OCI-M2 (cell line): ENCODE data around the gene LOXHD1.

Experiments
- DNase-seq: peaks from one replicate; lab custom pipeline; 2025; ENCODE audit not compliant: unreplicated experiment; lab: John Stamatoyannopoulos, UW

LOXHD1 gene

DNA sequence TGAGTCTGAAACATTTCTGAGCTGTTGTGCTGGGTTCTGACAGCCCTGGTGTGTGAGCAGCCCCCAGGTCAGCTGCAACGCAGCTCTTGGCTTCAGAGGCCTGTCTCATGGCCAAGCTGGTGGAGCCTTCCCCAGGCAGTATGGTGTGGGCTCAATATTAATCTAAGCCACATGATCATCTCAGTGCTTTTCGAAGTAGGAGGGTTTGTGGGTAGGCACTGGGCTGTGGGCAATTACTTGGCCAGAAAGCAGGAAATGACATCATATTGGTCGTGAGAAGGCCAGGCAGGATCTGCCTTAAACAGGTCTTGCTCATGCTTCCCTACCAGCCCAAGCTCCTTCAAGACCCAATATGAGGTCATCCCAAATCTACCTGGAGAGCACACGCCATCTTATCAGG, 26.9 kb downstream of the LOXHD1 start:
- no peak for DNase-seq

GRCh38 chr18:46629361-46629760, 27.7 kb downstream of the LOXHD1 start:
- DNase-seq: no peak

DNA sequence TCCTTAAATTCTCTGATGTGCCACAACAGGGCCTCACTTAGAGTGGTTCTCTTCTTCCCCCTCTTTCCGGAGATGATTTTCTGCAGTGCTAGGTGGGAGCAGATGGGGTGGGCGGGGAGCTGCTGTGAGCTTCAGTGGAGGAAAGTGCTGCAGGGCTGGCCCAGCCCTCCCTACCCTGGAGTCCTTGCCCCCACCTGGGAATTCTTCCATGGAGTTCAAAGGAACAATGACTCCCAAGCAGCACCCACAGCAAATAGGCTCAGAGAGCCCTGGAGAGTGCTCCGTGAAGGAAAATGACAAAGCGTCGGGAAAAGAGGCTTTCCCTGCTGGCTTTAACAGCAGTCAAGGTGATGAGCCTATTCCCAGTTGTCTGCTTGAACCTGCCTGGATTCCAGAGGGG, 28.8 kb downstream of the LOXHD1 start:
- DNase-seq: no peak

GRCh38 chr18:46627136-46627535, 29.9 kb downstream of the LOXHD1 start:
- DNase-seq: no peak

DNA sequence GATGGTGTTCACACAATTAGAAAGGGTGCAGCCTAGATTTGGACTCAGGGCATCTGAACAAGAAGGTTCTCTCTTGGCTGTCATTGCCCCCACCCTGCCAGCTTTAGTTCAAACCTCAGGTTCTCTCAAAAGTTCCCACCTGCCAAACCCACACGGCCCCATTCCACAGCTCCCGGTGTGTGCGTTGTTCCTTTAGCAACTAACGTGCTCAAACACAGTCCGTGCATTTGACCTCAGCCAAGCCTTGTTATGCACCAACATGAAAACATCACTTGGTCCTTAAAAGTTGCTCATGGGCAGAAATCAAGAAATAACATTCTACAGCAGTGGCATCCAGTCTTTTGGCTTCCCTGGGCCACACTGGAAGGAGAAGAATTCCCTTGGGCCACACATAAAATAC, 32.0 kb downstream of the LOXHD1 start:
- DNase-seq: no peak

GRCh38 chr18:46624127-46624526, 32.9 kb downstream of the LOXHD1 start:
- DNase-seq: no peak

- no peak for DNase-seq
These were observed 33.5 kb downstream of the LOXHD1 start for GRCh38 chr18:46623541-46623940.

DNA sequence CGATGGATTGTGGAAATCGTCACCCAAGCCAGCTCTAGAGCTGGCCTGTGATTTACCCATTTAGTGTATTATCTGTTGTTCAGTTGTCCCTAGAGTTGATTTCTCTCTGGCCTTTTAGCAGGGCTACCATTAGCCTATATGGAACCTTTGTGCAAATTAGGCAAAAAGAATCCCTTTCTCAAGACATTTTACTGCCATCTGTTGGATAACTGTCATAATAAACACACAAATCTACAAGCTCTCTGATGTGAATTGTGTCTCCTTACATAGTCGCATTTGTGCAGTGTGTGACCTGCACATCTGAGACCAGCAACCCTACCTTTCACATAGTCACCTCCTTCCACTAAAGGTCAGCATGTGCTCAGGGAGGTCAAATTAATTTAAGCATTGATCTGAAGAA, 34.0 kb downstream of the LOXHD1 start:
- no peak for DNase-seq

- no peak for DNase-seq
These were observed 34.6 kb downstream of the LOXHD1 start for GRCh38 chr18:46622451-46622850.

- no peak for DNase-seq
These were observed 35.1 kb downstream of the LOXHD1 start for GRCh38 chr18:46621871-46622270.

- no peak for DNase-seq
These were observed 35.8 kb downstream of the LOXHD1 start for GRCh38 chr18:46621111-46621766.

GRCh38 chr18:46619559-46619958, 37.5 kb downstream of the LOXHD1 start:
- DNase-seq: no peak

DNA sequence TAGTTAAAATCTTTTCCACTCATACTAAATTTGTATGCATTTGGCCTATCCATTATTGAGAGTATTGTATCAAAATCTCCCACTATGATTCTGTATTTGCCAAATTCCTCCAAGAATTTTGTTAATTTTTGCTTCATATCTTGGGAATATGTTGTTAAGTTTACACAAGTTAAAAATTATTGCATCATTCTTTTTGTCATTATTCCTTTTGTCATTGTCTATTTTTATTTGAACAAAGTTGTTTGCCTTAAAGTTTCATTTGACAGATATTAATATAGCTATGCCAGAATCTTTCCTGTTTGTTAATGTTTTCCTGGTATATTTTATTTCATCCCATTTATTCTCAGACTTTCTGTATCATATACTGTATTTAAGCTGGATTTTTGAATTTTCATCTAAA, 41.3 kb downstream of the LOXHD1 start:
- no peak for DNase-seq

DNA sequence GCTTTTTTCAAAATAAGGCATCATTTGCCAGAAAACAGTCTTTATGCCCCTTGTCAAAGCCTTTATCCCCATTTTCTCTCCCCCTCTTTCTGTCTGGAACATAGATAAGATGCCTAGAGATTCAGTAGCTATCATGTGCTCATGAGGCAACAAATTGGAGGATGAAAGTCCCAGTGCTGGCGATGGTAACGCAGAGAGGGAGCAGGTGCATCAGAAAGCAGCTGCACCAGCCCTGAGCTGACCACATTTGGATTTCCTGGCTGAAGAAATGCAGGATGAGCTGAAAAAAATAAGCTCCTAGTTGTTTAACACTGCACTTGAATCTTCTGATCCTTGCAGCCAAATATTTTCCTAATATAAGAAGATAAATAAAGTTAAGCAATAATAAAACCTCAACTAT, 48.0 kb downstream of the LOXHD1 start:
- no peak for DNase-seq

- no peak for DNase-seq
These were observed 49.1 kb downstream of the LOXHD1 start for GRCh38 chr18:46607926-46608325.

GRCh38 chr18:46601141-46601805, 55.7 kb downstream of the LOXHD1 start:
- DNase-seq: no peak

GRCh38 chr18:46596119-46596518, 60.9 kb downstream of the LOXHD1 start:
- DNase-seq: no peak

DNA sequence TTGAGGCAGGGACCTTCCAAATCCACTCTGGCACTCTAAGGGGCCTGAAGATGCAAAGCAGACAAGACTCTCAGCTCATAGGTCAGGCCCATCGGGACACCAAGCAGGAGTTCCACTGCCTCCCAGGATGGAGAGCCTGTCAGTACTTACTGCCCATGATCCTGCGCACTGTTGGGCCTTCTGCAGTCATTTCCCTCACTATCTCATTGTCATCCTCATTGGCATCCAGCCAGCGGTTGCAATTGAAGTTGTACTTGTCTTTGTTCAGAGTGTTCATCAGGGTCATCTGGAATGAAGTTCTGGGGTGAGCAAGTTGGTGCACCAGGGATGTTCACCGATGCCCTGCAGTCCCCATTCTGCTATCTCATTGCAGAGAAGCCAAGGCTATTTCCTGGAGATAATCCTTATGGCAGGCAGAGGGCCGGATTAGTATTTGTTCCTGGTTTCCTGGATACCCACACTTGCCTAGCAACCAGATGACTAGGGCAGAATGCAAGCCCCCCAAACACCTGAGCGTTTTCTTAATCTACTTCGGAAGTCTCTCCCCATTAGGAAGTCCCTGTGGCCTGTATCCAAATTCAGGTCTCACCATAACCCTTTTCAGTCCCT, 65.1 kb downstream of the LOXHD1 start:
- DNase-seq: no peak

DNA sequence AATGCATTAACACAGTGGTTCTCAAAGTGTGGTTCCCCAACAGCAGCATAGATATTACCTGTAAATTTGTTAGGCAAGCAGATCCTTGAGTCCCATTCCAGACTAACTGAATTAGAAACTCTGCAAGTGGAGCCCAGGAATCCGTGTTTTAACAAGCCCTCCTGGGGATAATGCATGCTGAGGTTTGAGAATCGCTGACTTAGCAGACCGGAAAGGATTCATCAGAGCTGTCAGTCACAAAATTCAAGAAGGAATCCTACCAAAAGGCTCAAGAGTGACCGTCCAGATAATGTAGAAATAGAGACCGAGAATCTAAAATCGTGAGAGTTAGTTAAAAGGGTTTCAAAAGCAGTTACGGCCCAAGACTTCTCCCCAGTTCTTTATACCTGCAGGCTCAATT, 66.9 kb downstream of the LOXHD1 start:
- no peak for DNase-seq

DNA sequence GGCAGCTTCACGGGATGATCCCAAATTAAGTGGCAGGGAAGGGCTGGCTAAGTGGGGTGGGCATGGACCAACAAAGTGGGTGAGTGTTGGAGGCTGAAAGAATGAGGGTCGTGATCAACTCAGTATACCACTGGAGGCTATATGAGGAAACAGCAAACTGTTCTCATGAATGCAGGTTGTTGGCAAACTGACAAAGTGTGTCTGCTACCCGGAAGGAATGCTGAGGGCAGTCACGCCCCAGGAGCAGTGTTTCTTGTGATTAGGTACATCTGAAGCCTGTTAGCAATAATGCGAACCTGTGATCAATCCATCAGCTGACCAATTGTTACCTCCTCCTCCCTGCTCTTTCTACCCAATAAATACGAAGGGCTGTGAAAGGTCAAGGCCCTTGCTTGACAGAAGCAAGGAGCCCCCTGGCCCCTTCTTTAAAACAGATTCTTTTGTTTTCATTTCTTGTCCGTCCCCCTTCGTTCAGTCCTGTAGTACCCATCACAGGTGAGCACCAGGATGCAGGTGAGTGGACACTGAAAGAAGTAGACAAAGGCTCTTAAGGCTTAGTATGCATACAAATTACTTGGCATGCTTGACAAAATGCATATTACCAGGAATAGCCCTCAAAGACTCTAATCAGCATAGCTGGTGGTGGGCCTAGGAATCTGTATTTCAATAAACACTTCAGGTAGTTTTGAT, 67.9 kb downstream of the LOXHD1 start:
- no peak for DNase-seq

DNA sequence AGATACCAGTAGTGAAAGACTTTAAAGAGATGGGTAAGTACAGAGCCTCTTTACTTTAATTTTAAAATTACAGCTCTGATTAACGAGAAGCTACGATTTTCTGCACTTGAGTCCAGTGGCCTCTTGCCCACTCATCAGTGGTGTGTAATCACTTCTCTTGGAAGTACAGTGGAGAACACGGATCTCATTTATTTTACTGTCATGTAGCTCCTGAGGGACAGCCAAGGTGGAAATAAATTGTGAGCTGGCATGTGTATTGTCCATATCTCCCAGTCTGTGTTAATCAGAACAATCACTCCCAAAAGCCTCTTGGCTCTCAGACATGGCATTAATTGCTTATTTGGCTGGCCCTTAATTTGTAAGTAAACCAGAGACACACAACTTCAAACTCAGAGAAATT, 69.4 kb downstream of the LOXHD1 start:
- DNase-seq: no peak

- DNase-seq: no peak
These were observed 73.3 kb downstream of the LOXHD1 start for GRCh38 chr18:46583711-46584110.
